Sigmoid colon (tissue), 7 donors: ENCODE data around the gene COL8A1. TPM values are rescaled to one million over a fixed set of nuclear protein-coding genes. Genes with fewer than 3 reads are reported as not detected.

ENCODE experiments used
- DNase-seq: peaks from one replicate; pipeline ENCODE4 v3.0.0-alpha.2; 2019
- H3K27ac ChIP-seq, 4 donors: fragments of 200-600 bp; sonication (generic); one replicate each; pipeline ENCODE4 v1.5.1; 2016 to 2019; ENCODE audit warnings: mild to moderate bottlenecking in 1 of 4
- H3K27me3 ChIP-seq, 3 donors: fragments of 200-600 bp; sonication (generic); one replicate each; pipeline ENCODE4 v1.5.1; 2019; ENCODE audit warnings: mild to moderate bottlenecking in 1 of 3
- H3K36me3 ChIP-seq, 4 donors: fragments of 200-600 bp; sonication (generic); one replicate each; pipeline ENCODE4 v1.5.1; 2016 to 2019
- H3K4me1 ChIP-seq, 4 donors: fragments of 200-600 bp; sonication (generic); one replicate each; pipeline ENCODE4 v1.5.1; 2017 to 2019
- H3K4me3 ChIP-seq, 4 donors: fragments of 200-600 bp; sonication (generic); one replicate each; pipeline ENCODE4 v1.5.1; 2017 to 2019; ENCODE audit warnings: mild to moderate bottlenecking in 2 of 4, moderate library complexity in 1 of 4
- H3K9me3 ChIP-seq, 4 donors: fragments of 200-600 bp in 3 of 4; sonication (generic) in 3 of 4; one replicate each; pipeline versions ENCODE4 v1.5.1 to v1.6.1; 2013 to 2019
- EP300 ChIP-seq, 4 donors: sonication (generic); formaldehyde crosslinking; IDR thresholded peaks; one replicate each; pipeline ENCODE4 v1.6.1; 2017; ENCODE audit warnings: antibody characterized with exemption in 4 of 4
- POLR2A ChIP-seq, 2 donors: fragments of 450-650 bp; IDR thresholded peaks; one replicate each; pipeline ENCODE4 v1.6.1; 2016; ENCODE audit warnings: antibody characterized with exemption in 2 of 2, mild to moderate bottlenecking in 2 of 2, moderate library complexity in 2 of 2
- POLR2AphosphoS5 ChIP-seq, 4 donors: sonication (generic); formaldehyde crosslinking; IDR thresholded peaks; one replicate each; pipeline ENCODE4 v1.6.1; 2017; ENCODE audit warnings: antibody characterized with exemption in 4 of 4
- WGBS, 2 donors: extraction: QIAGEN DNeasy Blood & Tissue Kit; methylation state at CpG; one replicate each; pipeline ENCODE4 v1.1.7; 2013; 5-methylcytosine and 5-hydroxymethylcytosine counted together
- intact Hi-C: fragments of 100-400 bp; cut with DNase I; formaldehyde crosslinking; loops from one replicate; pipeline ENCODE4 v1.15.1; 2023
- polyA plus RNA-seq, 3 donors: library from polyadenylated mRNA; stranded (reverse); fragments of 200-250 nt; gene quantifications; one replicate each; pipeline ENCODE4 v1.2.3, GENCODE V29; 2013
- total RNA-seq, 4 donors: library from RNA; depleted of rRNA; stranded (reverse); fragments of >200 nt; gene quantifications; one replicate each; pipeline ENCODE4 v1.1.0, GENCODE V29; 2016
- TF ChIP-seq, protein P1 (sequence below), 4 experiments: fragments of 450-650 bp in 3 of 4; fragments of 200-600 bp in 1 of 4; IDR thresholded peaks; one replicate each; pipeline ENCODE4 v1.5.1; 2016 to 2019; ENCODE audit warnings: antibody characterized with exemption in 4 of 4, mild to moderate bottlenecking in 3 of 4, moderate library complexity in 2 of 4
- donor health status: healthy with polysubstance abuse.
- donor health status: Bipolar disorder and iron deficiency.
- donor health status: healthy.

The COL8A1 gene
- total and polyA plus RNA-seq, 7 donors = 0.23 to 39.6 (median 15.3) TPM

DNA sequence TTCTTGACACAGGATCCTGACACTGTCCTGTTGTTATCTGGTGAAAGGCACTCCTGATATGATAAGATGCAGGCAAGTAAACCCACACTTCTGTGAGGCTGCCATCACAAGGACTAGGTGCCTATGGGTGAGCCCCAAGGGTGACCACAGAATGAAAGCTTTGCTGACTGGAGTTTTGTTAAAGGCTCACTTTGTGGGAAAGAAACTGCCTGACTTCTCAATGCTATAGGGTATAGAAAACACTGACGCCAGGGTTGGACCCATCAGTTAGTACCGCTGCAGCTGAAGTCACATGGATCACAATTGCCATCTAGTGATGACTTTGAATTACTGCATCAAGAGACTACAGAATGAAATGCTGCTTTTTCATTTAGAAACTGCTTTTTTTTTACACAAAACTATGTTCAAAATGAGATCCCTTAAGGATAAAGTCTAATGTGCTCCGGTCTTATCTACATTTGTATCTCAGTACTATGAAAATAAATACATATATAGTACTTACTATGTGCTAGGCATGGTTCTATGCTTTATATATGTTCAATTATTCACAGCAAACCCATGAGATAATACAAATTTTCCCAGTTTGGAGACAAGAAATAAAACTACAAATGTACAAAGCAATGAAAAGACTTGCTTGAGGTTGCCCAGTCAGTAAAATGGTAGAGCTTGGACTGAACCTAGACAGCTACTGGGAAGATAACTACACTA lies 115.0 kb downstream of the COL8A1 start:
- DNase-seq = no peak
- H3K27ac ChIP-seq = no peak overlapping the region
- no peak for TF ChIP-seq POLR2AphosphoS5 (IDR thresholded peaks at IDR 0.05)
- TF ChIP-seq, protein P1, sequence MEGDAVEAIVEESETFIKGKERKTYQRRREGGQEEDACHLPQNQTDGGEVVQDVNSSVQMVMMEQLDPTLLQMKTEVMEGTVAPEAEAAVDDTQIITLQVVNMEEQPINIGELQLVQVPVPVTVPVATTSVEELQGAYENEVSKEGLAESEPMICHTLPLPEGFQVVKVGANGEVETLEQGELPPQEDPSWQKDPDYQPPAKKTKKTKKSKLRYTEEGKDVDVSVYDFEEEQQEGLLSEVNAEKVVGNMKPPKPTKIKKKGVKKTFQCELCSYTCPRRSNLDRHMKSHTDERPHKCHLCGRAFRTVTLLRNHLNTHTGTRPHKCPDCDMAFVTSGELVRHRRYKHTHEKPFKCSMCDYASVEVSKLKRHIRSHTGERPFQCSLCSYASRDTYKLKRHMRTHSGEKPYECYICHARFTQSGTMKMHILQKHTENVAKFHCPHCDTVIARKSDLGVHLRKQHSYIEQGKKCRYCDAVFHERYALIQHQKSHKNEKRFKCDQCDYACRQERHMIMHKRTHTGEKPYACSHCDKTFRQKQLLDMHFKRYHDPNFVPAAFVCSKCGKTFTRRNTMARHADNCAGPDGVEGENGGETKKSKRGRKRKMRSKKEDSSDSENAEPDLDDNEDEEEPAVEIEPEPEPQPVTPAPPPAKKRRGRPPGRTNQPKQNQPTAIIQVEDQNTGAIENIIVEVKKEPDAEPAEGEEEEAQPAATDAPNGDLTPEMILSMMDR (IDR thresholded peaks at IDR 0.05) = peak; percentile 36 to 71 (median 55)
- intact Hi-C loops = loop anchor here (1.0 to 5.0 kb wide), 3 partner anchors 116 to 730 kb away; partner anchors contain the start of gene COL8A1
- H3K27me3 ChIP-seq = no peaks in the 10 kb centered on the region
- 0 to 3% methylated on average over 3 of the region's 3 CpGs for WGBS, 2 donors
- no peak overlapping the region for H3K4me3 ChIP-seq
- peaks cover 0 to 24% (median 10%) of the 10 kb centered on the region in 4 donors for H3K4me1 ChIP-seq
- no peaks in the 10 kb centered on the region for H3K9me3 ChIP-seq
- no peaks in the 10 kb centered on the region for H3K36me3 ChIP-seq

DNA sequence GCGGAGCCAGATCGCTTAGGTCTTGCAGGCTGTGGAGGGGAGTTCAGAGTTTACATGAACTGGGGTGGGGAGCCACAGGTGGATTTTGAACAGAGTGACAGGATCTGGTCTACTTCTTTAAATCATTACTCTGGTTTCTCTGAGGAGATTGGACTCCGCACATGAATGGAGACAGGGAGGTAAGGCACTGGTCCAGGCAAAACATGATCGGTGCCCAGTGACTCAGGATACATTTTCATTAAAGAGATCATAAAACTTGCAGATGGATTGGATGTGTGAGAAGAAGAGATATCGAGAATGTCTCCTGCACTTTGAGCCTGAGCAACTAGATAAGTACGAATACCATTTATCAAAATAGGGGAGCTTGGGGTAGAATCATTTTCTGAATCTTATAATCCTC lies 117.4 kb downstream of the COL8A1 start:
- Histone ChIP-seq H3K9me3 (no peaks in the 10 kb centered on the region), H3K36me3 (no peaks in the 10 kb centered on the region), H3K27ac (no peak overlapping the region), H3K4me3 (no peak overlapping the region), H3K4me1 (peaks cover 0 to 41% (median 23%) of the 10 kb centered on the region in 4 donors), H3K27me3 (no peaks in the 10 kb centered on the region)
- intact Hi-C loops = no loop called here
- WGBS, 2 donors = 78 to 93% methylated on average over 6 of the region's 6 CpGs
- DNase-seq = no peak
- TF ChIP-seq POLR2A (IDR thresholded peaks at IDR 0.05) (no peak), POLR2AphosphoS5 (IDR thresholded peaks at IDR 0.05) (no peak), EP300 (IDR thresholded peaks at IDR 0.05) (no peak)

DNA sequence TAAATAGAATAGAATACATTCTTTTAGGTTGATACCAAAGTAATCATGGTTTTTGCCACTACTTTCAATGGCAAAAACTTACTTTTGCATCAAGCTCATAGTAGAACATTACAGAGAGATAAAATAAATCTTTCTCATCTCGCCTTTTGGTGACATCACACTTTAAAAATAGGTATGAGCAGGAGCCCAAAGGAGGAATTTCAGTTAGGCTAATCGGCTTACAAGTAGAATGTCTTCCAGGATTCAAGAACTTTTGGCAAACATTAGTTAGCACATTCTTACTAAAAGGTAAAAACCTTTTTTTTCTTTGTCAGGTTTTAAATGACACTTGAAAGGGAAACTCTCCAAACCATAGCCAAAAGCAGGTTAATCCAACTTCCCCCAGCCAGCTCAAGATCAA lies 119.6 kb downstream of the COL8A1 start:
- intact Hi-C loops = no loop called here
- no peaks in the 10 kb centered on the region for H3K9me3 ChIP-seq
- 74 to 75% methylated on average over 2 of the region's 2 CpGs for WGBS, 2 donors

GRCh38 chr3:99758502-99759177 lies 120.2 kb downstream of the COL8A1 start:
- Histone ChIP-seq H3K27me3 (no peaks in the 10 kb centered on the region), H3K27ac (peak overlapping the region in 1 of 4 donors; percentile 35), H3K36me3 (no peaks in the 10 kb centered on the region), H3K4me1 (peaks cover 0 to 54% (median 36%) of the 10 kb centered on the region in 4 donors), H3K4me3 (no peak overlapping the region), H3K9me3 (no peaks in the 10 kb centered on the region)
- intact Hi-C loops = no loop called here
- WGBS, 2 donors = 69 to 80% methylated on average over 3 of the region's 3 CpGs
- TF ChIP-seq POLR2A (IDR thresholded peaks at IDR 0.05) (no peak), EP300 (IDR thresholded peaks at IDR 0.05) (no peak), POLR2AphosphoS5 (IDR thresholded peaks at IDR 0.05) (no peak)
- TF ChIP-seq, protein P1 (IDR thresholded peaks at IDR 0.05) = no peak
- no peak for DNase-seq

More for the DNA sequence above, 119.6 kb downstream of the COL8A1 start:
- H3K4me3 ChIP-seq = no peak overlapping the region
- no peak for DNase-seq
- no peak for TF ChIP-seq POLR2A (IDR thresholded peaks at IDR 0.05)
- no peak for TF ChIP-seq POLR2AphosphoS5 (IDR thresholded peaks at IDR 0.05)
- TF ChIP-seq EP300 (IDR thresholded peaks at IDR 0.05) = no peak
- TF ChIP-seq, protein P1 (IDR thresholded peaks at IDR 0.05) = no peak
- no peaks in the 10 kb centered on the region for H3K27me3 ChIP-seq
- peaks cover 0 to 58% (median 39%) of the 10 kb centered on the region in 4 donors for H3K4me1 ChIP-seq
- peak overlapping the region in 2 of 4 donors; percentile 15 to 35 for H3K27ac ChIP-seq
- no peaks in the 10 kb centered on the region for H3K36me3 ChIP-seq

DNA sequence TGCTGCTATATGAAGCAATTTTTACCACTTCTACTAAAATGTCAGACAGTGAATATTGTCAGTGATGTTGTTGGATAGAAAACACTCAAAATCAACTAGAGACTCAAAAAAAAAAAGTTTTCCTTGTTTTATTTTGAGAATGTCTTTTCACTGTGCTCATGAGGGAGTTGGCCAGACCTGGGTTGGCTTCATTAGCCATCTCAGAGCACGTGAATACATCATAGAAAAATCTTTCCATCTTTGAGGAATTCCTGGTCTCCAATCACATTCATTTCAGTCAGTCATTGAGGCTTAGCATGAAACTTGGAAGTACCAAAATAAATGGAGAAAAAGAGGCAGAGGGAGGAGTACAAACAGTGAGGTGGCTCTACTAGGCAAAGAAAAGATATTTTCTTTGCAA lies 121.6 kb downstream of the COL8A1 start:
- Histone ChIP-seq H3K27ac (peak overlapping the region in 1 of 4 donors; percentile 30), H3K27me3 (no peaks in the 10 kb centered on the region), H3K4me1 (peaks cover 0 to 54% (median 36%) of the 10 kb centered on the region in 4 donors), H3K4me3 (no peak overlapping the region), H3K36me3 (no peaks in the 10 kb centered on the region), H3K9me3 (no peaks in the 10 kb centered on the region)
- no peak for DNase-seq
- intact Hi-C loops = no loop called here
- TF ChIP-seq EP300 (IDR thresholded peaks at IDR 0.05) (no peak), POLR2A (IDR thresholded peaks at IDR 0.05) (no peak), POLR2AphosphoS5 (IDR thresholded peaks at IDR 0.05) (no peak)
- TF ChIP-seq, protein P1 (IDR thresholded peaks at IDR 0.05) = no peak
- WGBS, 2 donors = 58 to 71% methylated on average over 1 of the region's 1 CpG
